K562 (cell line): ENCODE measurements around the gene COX5A.

Source experiments
- ARHGAP35 ChIP-seq: fragments of 450-650 bp; IDR thresholded peaks from 2 replicates; pipeline ENCODE4 v1.6.1; 2018; ENCODE audit not compliant: partially characterized antibody
- GABPA ChIP-seq: fragments of 200-800 bp; sonication (Bioruptor generic); conservative IDR thresholded peaks from 2 replicates; pipeline ENCODE4 v1.6.1; 2016; ENCODE audit warnings: low read depth, missing genetic modification characterization, missing compliant biosample characterization
- HCFC1 ChIP-seq: IDR thresholded peaks from 2 replicates; pipeline ENCODE4 v1.6.1; 2012; ENCODE audit warnings: low read depth, low read length, improper control_type of control experiment
- ILK ChIP-seq: fragments of 450-650 bp; IDR thresholded peaks from 2 replicates; pipeline ENCODE4 v1.6.1; 2016; ENCODE audit warnings: missing genetic modification characterization, low read depth, mild to moderate bottlenecking, missing compliant biosample characterization, moderate library complexity, borderline replicate concordance
- MECOM ChIP-seq: fragments of 250-450 bp; sonication (Bioruptor Pico); IDR thresholded peaks from 2 replicates; pipeline ENCODE4 v1.8.0; 2022; ENCODE audit warnings: inconsistent platforms
- POLR2A ChIP-seq: fragments of 450-650 bp; conservative IDR thresholded peaks from 2 replicates; pipeline ENCODE4 v1.6.1; 2016
- TAF9B ChIP-seq: fragments of 450-650 bp; IDR thresholded peaks from 2 replicates; pipeline ENCODE4 v1.6.1; 2018; ENCODE audit warnings: mild to moderate bottlenecking; ENCODE audit not compliant: partially characterized antibody
- ZNF121 ChIP-seq: sonication (generic); formaldehyde crosslinking; conservative IDR thresholded peaks from 2 replicates; pipeline ENCODE4 v1.8.0; 2022; ENCODE audit warnings: missing genetic modification reagents
- ZNF274 ChIP-seq: IDR thresholded peaks from 2 replicates; pipeline ENCODE4 v1.6.1; 2011; ENCODE audit warnings: low read depth, mild to moderate bottlenecking, low read length, moderate library complexity, borderline replicate concordance
- TF ChIP-seq, protein P1 (sequence below): fragments of 450-650 bp; formaldehyde crosslinking; IDR thresholded peaks from 2 replicates; pipeline ENCODE4 v1.4.0; 2020; ENCODE audit warnings: mild to moderate bottlenecking, mixed read lengths
- TF ChIP-seq, protein P2 (sequence below), 3 experiments: IDR thresholded peaks in 2 of 3; conservative IDR thresholded peaks in 1 of 3; 2 replicates each; pipeline ENCODE4 v1.5.1; 2011 to 2012; ENCODE audit warnings: low read length in 3 of 3, mild to moderate bottlenecking in 3 of 3, control low read depth in 2 of 3, improper control_type of control experiment in 1 of 3, inconsistent platforms in 1 of 3, low read depth in 1 of 3, mixed read lengths in 1 of 3, moderate library complexity in 1 of 3; ENCODE audit not compliant: insufficient read depth in 2 of 3
- TF ChIP-seq, protein P3 (sequence below): fragments of 450-650 bp; IDR thresholded peaks from 2 replicates; pipeline ENCODE4 v1.6.1; 2017; ENCODE audit warnings: mild to moderate bottlenecking, moderate library complexity

DNA sequence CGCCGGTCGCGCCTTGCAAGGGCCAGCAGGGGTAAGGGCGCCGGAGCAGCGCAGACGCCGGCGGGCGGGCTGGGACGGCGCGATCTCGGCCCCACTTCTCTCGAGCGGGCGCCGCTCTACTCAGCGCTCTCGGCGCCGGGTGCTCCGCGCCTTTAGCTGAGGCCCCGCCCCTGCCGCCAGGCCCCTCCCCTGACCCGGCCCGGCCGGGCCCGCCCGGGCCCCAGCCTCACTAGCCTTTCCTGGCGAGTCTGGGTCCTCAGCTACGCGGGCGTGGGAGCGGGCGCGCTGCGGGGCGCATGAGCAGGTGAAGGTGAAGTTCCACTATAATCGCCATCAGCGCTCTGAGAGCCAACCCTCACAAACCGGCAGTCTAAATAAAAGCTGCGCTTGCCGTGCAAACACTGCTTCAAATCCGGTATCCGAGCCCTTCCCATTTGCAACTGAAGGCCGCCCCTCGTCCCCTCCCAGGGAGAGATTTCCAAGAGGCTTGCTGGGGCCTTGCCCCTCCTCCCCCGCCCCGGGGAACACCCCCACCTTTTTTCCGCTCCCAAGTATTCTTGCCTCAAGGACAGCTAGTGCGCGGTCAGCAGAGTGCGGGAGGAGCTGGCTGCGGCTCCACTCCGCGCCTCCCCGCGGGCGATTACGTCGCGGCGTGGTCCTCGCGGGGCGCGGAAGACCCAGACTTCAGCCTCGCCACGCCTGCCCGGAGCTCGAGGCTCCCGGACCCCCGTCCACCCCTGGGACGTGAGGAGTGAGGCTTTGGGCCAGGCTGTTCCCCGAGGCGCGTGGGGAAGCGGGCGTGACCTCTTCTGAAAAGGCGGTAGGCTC lies 19.0 kb upstream of the COX5A start, which contains the start of gene RPP25:
- no peak for TF ChIP-seq ZNF274
- TF ChIP-seq, protein P1, sequence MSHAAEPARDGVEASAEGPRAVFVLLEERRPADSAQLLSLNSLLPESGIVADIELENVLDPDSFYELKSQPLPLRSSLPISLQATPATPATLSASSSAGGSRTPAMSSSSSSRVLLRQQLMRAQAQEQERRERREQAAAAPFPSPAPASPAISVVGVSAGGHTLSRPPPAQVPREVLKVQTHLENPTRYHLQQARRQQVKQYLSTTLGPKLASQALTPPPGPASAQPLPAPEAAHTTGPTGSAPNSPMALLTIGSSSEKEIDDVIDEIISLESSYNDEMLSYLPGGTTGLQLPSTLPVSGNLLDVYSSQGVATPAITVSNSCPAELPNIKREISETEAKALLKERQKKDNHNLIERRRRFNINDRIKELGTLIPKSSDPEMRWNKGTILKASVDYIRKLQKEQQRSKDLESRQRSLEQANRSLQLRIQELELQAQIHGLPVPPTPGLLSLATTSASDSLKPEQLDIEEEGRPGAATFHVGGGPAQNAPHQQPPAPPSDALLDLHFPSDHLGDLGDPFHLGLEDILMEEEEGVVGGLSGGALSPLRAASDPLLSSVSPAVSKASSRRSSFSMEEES (CRISPR knock-in tag) = no peak
- TF ChIP-seq, protein P2, sequence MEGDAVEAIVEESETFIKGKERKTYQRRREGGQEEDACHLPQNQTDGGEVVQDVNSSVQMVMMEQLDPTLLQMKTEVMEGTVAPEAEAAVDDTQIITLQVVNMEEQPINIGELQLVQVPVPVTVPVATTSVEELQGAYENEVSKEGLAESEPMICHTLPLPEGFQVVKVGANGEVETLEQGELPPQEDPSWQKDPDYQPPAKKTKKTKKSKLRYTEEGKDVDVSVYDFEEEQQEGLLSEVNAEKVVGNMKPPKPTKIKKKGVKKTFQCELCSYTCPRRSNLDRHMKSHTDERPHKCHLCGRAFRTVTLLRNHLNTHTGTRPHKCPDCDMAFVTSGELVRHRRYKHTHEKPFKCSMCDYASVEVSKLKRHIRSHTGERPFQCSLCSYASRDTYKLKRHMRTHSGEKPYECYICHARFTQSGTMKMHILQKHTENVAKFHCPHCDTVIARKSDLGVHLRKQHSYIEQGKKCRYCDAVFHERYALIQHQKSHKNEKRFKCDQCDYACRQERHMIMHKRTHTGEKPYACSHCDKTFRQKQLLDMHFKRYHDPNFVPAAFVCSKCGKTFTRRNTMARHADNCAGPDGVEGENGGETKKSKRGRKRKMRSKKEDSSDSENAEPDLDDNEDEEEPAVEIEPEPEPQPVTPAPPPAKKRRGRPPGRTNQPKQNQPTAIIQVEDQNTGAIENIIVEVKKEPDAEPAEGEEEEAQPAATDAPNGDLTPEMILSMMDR (IDR thresholded peaks at IDR 0.05 in 2 of 3, conservative IDR thresholded peaks at IDR 0.05 in 1 of 3; ENCODE audit: insufficient read depth in 2 of 3, low read depth in 1 of 3, low read length in 3 of 3) = no peak
- TF ChIP-seq GABPA (tag) = no peak
- TF ChIP-seq ILK (tag) = no peak
- TF ChIP-seq, protein P3, sequence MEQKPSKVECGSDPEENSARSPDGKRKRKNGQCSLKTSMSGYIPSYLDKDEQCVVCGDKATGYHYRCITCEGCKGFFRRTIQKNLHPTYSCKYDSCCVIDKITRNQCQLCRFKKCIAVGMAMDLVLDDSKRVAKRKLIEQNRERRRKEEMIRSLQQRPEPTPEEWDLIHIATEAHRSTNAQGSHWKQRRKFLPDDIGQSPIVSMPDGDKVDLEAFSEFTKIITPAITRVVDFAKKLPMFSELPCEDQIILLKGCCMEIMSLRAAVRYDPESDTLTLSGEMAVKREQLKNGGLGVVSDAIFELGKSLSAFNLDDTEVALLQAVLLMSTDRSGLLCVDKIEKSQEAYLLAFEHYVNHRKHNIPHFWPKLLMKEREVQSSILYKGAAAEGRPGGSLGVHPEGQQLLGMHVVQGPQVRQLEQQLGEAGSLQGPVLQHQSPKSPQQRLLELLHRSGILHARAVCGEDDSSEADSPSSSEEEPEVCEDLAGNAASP = no peak
- no peak for TF ChIP-seq TAF9B
- TF ChIP-seq HCFC1 = no peak
- no peak for TF ChIP-seq MECOM
- TF ChIP-seq ZNF121 (CRISPR knock-in tag) = no peak
- no peak for TF ChIP-seq ARHGAP35
- TF ChIP-seq POLR2A = peak; percentile 70; the same call in 1 of the 2 replicates
